NT2/D1 (cell line): ENCODE results near the gene PCSK4.

ENCODE experiments used
- SUZ12 ChIP-seq: IDR thresholded peaks from 2 replicates; pipeline ENCODE4 v1.6.1; 2011; ENCODE audit not compliant: insufficient read length, insufficient read depth; ENCODE audit errors: extremely low read depth
- YY1 ChIP-seq: IDR thresholded peaks from 2 replicates; pipeline ENCODE4 v1.6.1; 2011; ENCODE audit not compliant: insufficient read length, insufficient read depth
- ZNF274 ChIP-seq: IDR thresholded peaks from 2 replicates; pipeline ENCODE4 v1.6.1; 2011; ENCODE audit warnings: mild to moderate bottlenecking, low read depth, low read length

DNA sequence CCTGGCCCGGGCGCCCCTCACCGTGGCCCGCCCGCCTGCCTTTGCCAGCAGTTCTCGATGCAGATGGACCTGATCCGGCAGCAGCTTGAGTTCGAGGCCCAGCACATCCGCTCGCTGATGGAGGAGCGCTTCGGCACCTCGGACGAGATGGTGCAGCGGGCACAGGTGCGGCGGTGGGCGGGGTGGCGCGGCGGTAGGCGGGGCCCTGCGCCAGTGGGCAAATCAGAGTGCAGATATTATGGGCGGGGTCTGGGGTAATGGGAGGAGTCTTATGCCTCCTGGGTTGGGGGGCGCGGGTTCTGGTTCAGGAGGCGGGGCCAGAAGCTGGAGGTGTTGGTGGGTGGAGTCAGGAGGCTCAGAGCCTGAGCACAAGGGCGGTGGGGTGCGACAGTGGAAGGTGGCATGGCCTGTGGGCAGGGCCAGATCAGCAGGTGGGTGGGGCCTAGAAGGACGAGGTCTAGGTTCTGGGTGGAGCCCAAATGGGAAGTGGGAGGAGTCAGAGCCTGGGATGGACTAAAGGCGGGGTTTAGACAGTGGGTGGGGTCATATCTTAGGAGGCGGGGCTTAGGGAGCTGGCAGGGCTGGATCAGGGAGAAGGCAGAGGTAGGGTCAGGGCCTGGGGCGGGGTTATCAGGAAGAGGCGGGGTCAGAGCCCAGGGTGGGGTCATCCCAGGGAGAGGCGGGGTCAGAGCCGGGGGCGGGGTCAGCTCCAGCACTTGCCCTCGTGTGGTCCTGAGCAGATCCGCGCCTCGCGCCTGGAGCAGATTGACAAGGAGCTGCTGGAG lies 34.6 kb downstream of the PCSK4 start:
- TF ChIP-seq YY1 (no peak), ZNF274 (no peak), SUZ12 (no peak)
